ENCODE measurements around the gene USP11.

DNA sequence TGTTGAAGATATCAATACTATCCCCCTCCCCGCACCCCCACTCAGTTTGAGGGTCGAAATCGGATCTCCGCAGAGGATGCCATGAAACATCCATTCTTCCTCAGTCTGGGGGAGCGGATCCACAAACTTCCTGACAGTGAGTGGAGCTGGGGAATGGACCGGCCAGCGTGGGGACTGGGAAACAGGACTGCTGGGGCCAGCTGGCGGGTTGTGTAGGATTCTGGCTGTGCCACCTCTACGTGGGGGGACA lies 5.5 kb upstream of the USP11 start:
- TF ChIP-seq, protein P1, sequence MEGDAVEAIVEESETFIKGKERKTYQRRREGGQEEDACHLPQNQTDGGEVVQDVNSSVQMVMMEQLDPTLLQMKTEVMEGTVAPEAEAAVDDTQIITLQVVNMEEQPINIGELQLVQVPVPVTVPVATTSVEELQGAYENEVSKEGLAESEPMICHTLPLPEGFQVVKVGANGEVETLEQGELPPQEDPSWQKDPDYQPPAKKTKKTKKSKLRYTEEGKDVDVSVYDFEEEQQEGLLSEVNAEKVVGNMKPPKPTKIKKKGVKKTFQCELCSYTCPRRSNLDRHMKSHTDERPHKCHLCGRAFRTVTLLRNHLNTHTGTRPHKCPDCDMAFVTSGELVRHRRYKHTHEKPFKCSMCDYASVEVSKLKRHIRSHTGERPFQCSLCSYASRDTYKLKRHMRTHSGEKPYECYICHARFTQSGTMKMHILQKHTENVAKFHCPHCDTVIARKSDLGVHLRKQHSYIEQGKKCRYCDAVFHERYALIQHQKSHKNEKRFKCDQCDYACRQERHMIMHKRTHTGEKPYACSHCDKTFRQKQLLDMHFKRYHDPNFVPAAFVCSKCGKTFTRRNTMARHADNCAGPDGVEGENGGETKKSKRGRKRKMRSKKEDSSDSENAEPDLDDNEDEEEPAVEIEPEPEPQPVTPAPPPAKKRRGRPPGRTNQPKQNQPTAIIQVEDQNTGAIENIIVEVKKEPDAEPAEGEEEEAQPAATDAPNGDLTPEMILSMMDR (conservative IDR thresholded peaks at IDR 0.05; ENCODE audit: low read depth, low read length): no peak
- no peak for TF ChIP-seq SMC3 (IDR thresholded peaks at IDR 0.05; ENCODE audit: low read depth, low read length)
- TF ChIP-seq POLR2A (IDR thresholded peaks at IDR 0.05; ENCODE audit: low read depth, low read length): no peak
- no peak for TF ChIP-seq RAD21 (IDR thresholded peaks at IDR 0.05; ENCODE audit: low read length)
- no peak for TF ChIP-seq RFX5 (IDR thresholded peaks at IDR 0.05; ENCODE audit: low read depth, low read length)

Data from IMR-90 (cell line).